Type B pancreatic cell (in vitro differentiated cells): ENCODE measurements around the gene SPATC1L. TPM values are rescaled to one million over a fixed set of nuclear protein-coding genes. Genes with fewer than 3 reads are reported as not detected.

Experiments
- DNase-seq: peaks from one replicate; pipeline ENCODE4 v3.0.0; 2021; ENCODE audit warnings: mixed read lengths; ENCODE audit not compliant: unreplicated experiment; ENCODE audit errors: extremely low spot score
- H3K27ac Mint-ChIP-seq: 2 replicates; pipeline ENCODE4 v1.8.0; 2021; ENCODE audit warnings: mild to moderate bottlenecking, mixed read lengths
- H3K27me3 Mint-ChIP-seq: 2 replicates; pipeline ENCODE4 v1.8.0; 2021; ENCODE audit warnings: mixed read lengths
- H3K36me3 Mint-ChIP-seq: 2 replicates; pipeline ENCODE4 v1.8.0; 2021; ENCODE audit warnings: mixed read lengths
- H3K4me1 Mint-ChIP-seq: one replicate; pipeline ENCODE4 v1.8.0; 2021; ENCODE audit warnings: mixed read lengths; ENCODE audit not compliant: unreplicated experiment
- H3K4me3 Mint-ChIP-seq: 2 replicates; pipeline ENCODE4 v1.8.0; 2021; ENCODE audit warnings: mild to moderate bottlenecking, mixed read lengths
- H3K9me3 Mint-ChIP-seq: 2 replicates; pipeline ENCODE4 v1.8.0; 2021; ENCODE audit warnings: mixed read lengths
- total RNA-seq: library from RNA; stranded (reverse); gene quantifications from 2 replicates; pipeline ENCODE4 v1.2.1, GENCODE V29; 2021; ENCODE audit warnings: low replicate concordance
- TF ChIP-seq, protein P1 (sequence below): fragments of 200-600 bp; sonication (generic); conservative IDR thresholded peaks from 2 replicates; pipeline ENCODE4 v1.5.0; 2021; ENCODE audit warnings: antibody characterized with exemption, mild to moderate bottlenecking

Gene SPATC1L
- total RNA-seq, 1 donor from 2014 or later = 24.7 TPM

DNA sequence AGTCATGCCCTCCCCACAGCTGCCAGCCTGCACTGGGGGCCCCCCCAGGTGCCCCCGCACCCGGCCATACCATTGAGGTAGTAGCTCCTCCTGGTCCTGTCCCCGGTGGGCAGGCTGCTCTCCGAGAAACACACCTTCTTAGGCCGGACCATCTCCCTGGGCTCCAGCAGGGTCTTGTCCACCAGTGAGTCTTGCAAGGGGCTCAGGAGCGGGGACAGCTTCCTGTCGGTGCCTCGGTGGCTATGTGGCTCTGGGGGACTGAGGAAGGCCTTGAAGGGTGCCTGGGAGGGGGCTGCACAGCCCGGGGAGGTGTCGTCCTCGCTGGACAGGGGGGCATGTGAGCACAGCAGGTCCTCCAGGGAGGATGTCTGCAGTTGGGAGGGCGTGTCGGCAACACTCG lies 16.0 kb downstream of the SPATC1L start:
- peak; percentile 42 for DNase-seq
- H3K4me3 Mint-ChIP-seq = no peak overlapping the region
- H3K9me3 Mint-ChIP-seq = no peaks in the 10 kb centered on the region
- H3K4me1 Mint-ChIP-seq = no peaks in the 10 kb centered on the region
- no peak overlapping the region for H3K27ac Mint-ChIP-seq
- TF ChIP-seq, protein P1, sequence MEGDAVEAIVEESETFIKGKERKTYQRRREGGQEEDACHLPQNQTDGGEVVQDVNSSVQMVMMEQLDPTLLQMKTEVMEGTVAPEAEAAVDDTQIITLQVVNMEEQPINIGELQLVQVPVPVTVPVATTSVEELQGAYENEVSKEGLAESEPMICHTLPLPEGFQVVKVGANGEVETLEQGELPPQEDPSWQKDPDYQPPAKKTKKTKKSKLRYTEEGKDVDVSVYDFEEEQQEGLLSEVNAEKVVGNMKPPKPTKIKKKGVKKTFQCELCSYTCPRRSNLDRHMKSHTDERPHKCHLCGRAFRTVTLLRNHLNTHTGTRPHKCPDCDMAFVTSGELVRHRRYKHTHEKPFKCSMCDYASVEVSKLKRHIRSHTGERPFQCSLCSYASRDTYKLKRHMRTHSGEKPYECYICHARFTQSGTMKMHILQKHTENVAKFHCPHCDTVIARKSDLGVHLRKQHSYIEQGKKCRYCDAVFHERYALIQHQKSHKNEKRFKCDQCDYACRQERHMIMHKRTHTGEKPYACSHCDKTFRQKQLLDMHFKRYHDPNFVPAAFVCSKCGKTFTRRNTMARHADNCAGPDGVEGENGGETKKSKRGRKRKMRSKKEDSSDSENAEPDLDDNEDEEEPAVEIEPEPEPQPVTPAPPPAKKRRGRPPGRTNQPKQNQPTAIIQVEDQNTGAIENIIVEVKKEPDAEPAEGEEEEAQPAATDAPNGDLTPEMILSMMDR = no peak
- H3K36me3 Mint-ChIP-seq = peaks cover 8% of the 10 kb centered on the region
- no peaks in the 10 kb centered on the region for H3K27me3 Mint-ChIP-seq

DNA sequence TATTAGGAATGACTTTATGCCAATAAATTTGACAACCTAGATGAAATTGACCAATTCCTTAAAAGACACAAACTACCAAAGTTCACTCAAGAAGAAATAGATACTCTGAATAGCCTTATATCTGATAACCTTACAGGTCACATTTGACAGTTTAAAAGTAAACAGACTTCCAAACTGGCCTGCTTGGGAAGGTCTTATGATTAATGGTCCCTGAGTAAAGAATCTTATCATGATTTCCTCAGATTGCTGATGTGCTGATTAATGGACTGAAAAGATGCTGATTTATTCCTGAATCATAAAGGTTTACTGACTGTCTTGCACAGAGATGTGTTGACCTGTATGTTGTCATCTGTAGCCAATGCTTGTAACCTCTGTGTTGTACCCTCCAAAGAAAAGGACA lies 19.2 kb downstream of the SPATC1L start:
- no peak overlapping the region for H3K27ac Mint-ChIP-seq
- TF ChIP-seq, protein P1 = no peak
- peaks cover 13% of the 10 kb centered on the region for H3K36me3 Mint-ChIP-seq
- no peaks in the 10 kb centered on the region for H3K4me1 Mint-ChIP-seq
- no peak for DNase-seq
- no peaks in the 10 kb centered on the region for H3K9me3 Mint-ChIP-seq
- H3K4me3 Mint-ChIP-seq = no peak overlapping the region
- H3K27me3 Mint-ChIP-seq = no peaks in the 10 kb centered on the region

DNA sequence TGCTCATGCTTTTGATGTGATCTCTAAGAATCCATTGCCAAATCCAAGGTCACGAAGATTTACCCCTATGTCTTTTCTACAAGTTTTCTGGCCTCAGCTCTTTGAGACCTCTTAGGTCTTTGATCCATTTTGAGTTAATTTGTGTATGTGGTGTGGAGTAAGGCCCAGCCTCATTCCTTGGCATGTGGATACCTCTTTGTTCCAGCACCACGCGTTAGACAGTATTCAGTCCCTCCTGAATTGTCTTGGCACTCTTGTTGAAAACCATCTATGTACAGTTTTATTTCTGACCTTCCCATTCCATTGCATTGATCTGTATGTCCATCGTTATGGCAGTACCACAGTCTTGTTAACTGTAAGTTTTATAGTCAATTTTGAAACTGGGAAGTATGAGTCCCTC lies 20.9 kb downstream of the SPATC1L start:
- Mint-ChIP-seq H3K4me3 (no peak overlapping the region), H3K27ac (no peak overlapping the region), H3K4me1 (no peaks in the 10 kb centered on the region), H3K36me3 (peaks cover 13% of the 10 kb centered on the region), H3K9me3 (no peaks in the 10 kb centered on the region), H3K27me3 (no peaks in the 10 kb centered on the region)
- TF ChIP-seq, protein P1 = no peak
- DNase-seq = no peak

DNA sequence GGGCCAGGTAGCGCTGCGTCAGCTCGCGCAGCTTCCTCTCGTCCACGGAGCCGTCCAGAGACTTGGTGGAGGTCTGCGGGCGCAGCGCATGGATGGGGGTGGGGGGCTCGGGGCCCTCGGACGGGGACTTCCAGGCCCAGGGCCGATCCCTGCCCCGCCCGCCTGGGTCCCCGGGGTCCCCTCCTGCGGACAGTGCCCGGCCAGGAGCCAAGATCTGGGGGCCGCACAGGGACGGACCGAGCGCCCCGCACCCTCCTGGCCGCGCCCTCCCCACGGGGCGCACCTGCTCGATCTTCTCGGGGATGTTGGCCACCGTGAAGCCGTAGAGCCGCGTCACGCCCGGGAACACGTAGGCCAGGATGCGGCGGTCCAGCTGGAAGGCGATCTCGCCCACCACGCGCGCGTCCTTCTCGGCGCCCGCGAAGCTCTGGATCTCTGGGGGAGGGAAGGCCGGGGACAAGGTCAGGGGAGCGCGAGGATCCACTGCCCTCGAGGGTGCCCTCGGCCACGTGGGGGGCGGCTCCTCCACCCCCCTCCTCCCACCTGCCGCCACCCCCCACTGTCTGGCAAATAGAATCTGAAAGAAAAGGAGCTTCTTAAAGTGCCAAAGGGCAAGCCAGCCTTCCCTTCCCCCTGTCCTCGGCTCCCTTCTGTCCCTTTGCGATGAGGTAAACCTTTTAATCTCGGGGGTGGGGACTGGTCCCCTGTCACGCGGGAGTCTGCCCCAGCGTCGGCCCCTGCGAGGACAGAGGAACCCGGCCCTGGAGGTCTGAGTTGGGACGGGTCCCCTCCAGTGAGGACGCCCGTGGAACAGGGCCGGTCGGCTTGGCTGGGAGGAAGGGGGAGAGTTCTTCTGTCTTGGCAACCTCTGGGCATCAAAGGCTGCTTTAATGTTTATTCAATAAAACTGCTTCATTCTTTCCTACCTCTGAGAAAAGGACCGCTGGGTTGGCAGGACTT lies 22.3 kb downstream of the SPATC1L start:
- H3K4me1 Mint-ChIP-seq = no peaks in the 10 kb centered on the region
- peaks cover 13% of the 10 kb centered on the region for H3K36me3 Mint-ChIP-seq
- H3K9me3 Mint-ChIP-seq = no peaks in the 10 kb centered on the region
- no peak overlapping the region for H3K4me3 Mint-ChIP-seq
- no peaks in the 10 kb centered on the region for H3K27me3 Mint-ChIP-seq
- no peak overlapping the region for H3K27ac Mint-ChIP-seq
- DNase-seq = peak; percentile 66
- TF ChIP-seq, protein P1 = no peak

DNA sequence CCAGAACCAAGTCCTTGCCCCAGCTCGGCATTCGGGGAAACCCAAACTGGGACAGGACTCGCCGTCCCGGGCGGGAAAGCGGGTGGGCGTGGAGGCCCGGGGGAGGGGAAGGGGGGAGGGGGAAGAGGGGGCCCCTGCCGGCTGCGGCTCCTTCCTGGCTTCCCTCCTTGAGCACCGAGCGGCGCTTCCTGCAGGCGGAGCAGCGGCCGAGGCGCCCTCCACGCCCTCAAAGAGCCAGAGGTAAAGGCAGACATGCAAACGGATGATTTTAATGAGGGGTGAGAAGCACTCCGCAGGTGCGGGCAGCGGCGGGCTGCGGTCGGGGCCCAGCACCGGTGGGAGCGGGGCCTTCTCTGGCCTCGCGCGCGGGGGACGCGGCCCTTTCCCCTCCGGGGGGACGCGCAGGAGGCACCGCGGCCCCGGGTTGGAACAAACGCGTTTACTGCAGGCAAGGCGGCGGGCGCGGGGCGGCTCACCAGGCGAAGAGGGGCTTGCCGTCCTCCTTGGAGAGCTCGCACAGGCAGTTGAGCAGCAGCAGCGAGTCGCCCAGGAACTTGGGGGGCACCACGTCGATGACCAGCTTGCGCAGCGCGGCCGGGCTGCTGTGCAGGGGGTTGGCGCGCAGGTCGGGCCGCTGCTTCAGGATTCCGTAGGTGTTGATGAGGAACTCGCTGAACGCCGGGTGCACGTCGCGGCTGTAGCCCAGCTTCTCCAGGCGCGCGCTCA lies 23.2 kb downstream of the SPATC1L start:
- no peak overlapping the region for H3K27ac Mint-ChIP-seq
- no peaks in the 10 kb centered on the region for H3K9me3 Mint-ChIP-seq
- TF ChIP-seq, protein P1 = no peak
- H3K4me1 Mint-ChIP-seq = no peaks in the 10 kb centered on the region
- no peaks in the 10 kb centered on the region for H3K27me3 Mint-ChIP-seq
- H3K4me3 Mint-ChIP-seq = no peak overlapping the region
- H3K36me3 Mint-ChIP-seq = peaks cover 13% of the 10 kb centered on the region
- peak; percentile 68 for DNase-seq
